Astrocyte of the spinal cord (primary cell): ENCODE data around the gene ABHD6.

Experiments
- DNase-seq: peaks from one replicate; pipeline ENCODE4 v3.0.0; 2011; ENCODE audit warnings: low read depth, low spot score
- H3K4me3 ChIP-seq: 2 replicates; pipeline ENCODE4 v1.5.1; 2011; ENCODE audit warnings: low read depth, mild to moderate bottlenecking, low read length, moderate library complexity
- CTCF ChIP-seq: IDR thresholded peaks from 2 replicates; pipeline ENCODE4 v1.5.1; 2012; ENCODE audit warnings: low read depth, mild to moderate bottlenecking, low read length, inconsistent platforms
- in situ Hi-C: cut with HindIII; loops from 2 replicates; pipeline ENCODE4 v1.10.0; 2017; ENCODE audit warnings: low sequenced_read_pairs

The ABHD6 gene

GRCh38 chr3:58206406-58207011 lies 31.1 kb upstream of the ABHD6 start:
- no peak overlapping the region for H3K4me3 ChIP-seq
- no peak for TF ChIP-seq CTCF
- in situ Hi-C loops = no loop called here
- DNase-seq = peak; percentile 29

- TF ChIP-seq CTCF = no peak
- in situ Hi-C loops = no loop called here
Measured at GRCh38 chr3:58207954-58208353, 29.6 kb upstream of the ABHD6 start.

GRCh38 chr3:58209933-58210332 lies 27.7 kb upstream of the ABHD6 start:
- in situ Hi-C loops = no loop called here
- DNase-seq = no peak
- no peak for TF ChIP-seq CTCF
- H3K4me3 ChIP-seq = no peak overlapping the region

More at GRCh38 chr3:58207954-58208353, 29.6 kb upstream of the ABHD6 start:
- no peak for DNase-seq
- H3K4me3 ChIP-seq = no peak overlapping the region

GRCh38 chr3:58210761-58211460 lies 26.7 kb upstream of the ABHD6 start, which contains the start of gene DNASE1L3:
Gene DNASE1L3, minus strand, starts transcription at chr3:58210972. Its CDS starts 66 bp downstream, at chr3:58210906.
- no peak for DNase-seq
- no peak within 1 kb of the TSS for H3K4me3 ChIP-seq
- in situ Hi-C loops = no loop called here
- TF ChIP-seq CTCF = no peak

GRCh38 chr3:58214484-58215316 lies 22.9 kb upstream of the ABHD6 start:
- DNase-seq = no peak
- H3K4me3 ChIP-seq = no peak overlapping the region
- in situ Hi-C loops = no loop called here
- TF ChIP-seq CTCF = no peak

GRCh38 chr3:58215317-58216025 lies 22.1 kb upstream of the ABHD6 start:
- DNase-seq = no peak
- in situ Hi-C loops = no loop called here

More at GRCh38 chr3:58215317-58216025, 22.1 kb upstream of the ABHD6 start:
- no peak overlapping the region for H3K4me3 ChIP-seq
- no peak for TF ChIP-seq CTCF
